Esophagus squamous epithelium (tissue), 4 donors: ENCODE results near the gene RASL10B.

Experiments used
- CTCF ChIP-seq, 6 experiments: fragments of 450-650 bp in 4 of 6; fragments of 200-600 bp in 2 of 6; sonication (generic) in 2 of 6; IDR thresholded peaks; one replicate each; pipeline ENCODE4 v1.5.1; 2016 to 2019; ENCODE audit warnings: antibody characterized with exemption in 6 of 6, mild to moderate bottlenecking in 4 of 6, moderate library complexity in 4 of 6
- POLR2A ChIP-seq, 4 donors: fragments of 450-650 bp; IDR thresholded peaks; one replicate each; pipeline ENCODE4 v1.6.1; 2017; ENCODE audit warnings: antibody characterized with exemption in 4 of 4, mild to moderate bottlenecking in 4 of 4, moderate library complexity in 3 of 4

GRCh38 chr17:35780950-35781349 lies 49.5 kb downstream of the RASL10B start:
- no peak for TF ChIP-seq CTCF (IDR thresholded peaks at IDR 0.05)
- TF ChIP-seq POLR2A (IDR thresholded peaks at IDR 0.05), result no peak
